Stimulated activated naive B cell treated with anti-CD40 and anti-IgM and Interleukin-4, amounts not matched to agents 10 μg/mL and 1 μg/mL and 100 μg/mL, for 72 hours (primary cell): ENCODE results near the gene PPP2R3B.

ENCODE experiments used
- ATAC-seq, 2 donors: fragments of 150-1000 bp; cut with Tn5 transposase; replicated peaks; 2 replicates each; pipeline ENCODE4 v1.10.0; 2021; ENCODE audit warnings: moderate library complexity in 1 of 2
- DNase-seq: peaks from one replicate; pipeline ENCODE4 v3.0.0; 2021
- H3K27ac Mint-ChIP-seq: one replicate; pipeline ENCODE4 v1.8.0; 2022; ENCODE audit warnings: mild to moderate bottlenecking, mixed read lengths
- H3K27me3 Mint-ChIP-seq, 2 donors: one replicate each; pipeline ENCODE4 v1.8.0; 2022; ENCODE audit warnings: mixed read lengths in 2 of 2
- H3K36me3 Mint-ChIP-seq, 2 donors: one replicate each; pipeline ENCODE4 v1.8.0; 2022; ENCODE audit warnings: mixed read lengths in 2 of 2, mild to moderate bottlenecking in 1 of 2
- H3K4me1 Mint-ChIP-seq, 2 donors: one replicate each; pipeline ENCODE4 v1.8.0; 2022; ENCODE audit warnings: mixed read lengths in 2 of 2, mild to moderate bottlenecking in 1 of 2
- H3K4me3 Mint-ChIP-seq, 2 donors: one replicate each; pipeline ENCODE4 v1.8.0; 2022; ENCODE audit warnings: mild to moderate bottlenecking in 2 of 2, mixed read lengths in 2 of 2, moderate library complexity in 1 of 2
- H3K9me3 Mint-ChIP-seq, 2 donors: one replicate each; pipeline ENCODE4 v1.8.0; 2022; ENCODE audit warnings: mixed read lengths in 2 of 2, mild to moderate bottlenecking in 1 of 2

The PPP2R3B gene

DNA sequence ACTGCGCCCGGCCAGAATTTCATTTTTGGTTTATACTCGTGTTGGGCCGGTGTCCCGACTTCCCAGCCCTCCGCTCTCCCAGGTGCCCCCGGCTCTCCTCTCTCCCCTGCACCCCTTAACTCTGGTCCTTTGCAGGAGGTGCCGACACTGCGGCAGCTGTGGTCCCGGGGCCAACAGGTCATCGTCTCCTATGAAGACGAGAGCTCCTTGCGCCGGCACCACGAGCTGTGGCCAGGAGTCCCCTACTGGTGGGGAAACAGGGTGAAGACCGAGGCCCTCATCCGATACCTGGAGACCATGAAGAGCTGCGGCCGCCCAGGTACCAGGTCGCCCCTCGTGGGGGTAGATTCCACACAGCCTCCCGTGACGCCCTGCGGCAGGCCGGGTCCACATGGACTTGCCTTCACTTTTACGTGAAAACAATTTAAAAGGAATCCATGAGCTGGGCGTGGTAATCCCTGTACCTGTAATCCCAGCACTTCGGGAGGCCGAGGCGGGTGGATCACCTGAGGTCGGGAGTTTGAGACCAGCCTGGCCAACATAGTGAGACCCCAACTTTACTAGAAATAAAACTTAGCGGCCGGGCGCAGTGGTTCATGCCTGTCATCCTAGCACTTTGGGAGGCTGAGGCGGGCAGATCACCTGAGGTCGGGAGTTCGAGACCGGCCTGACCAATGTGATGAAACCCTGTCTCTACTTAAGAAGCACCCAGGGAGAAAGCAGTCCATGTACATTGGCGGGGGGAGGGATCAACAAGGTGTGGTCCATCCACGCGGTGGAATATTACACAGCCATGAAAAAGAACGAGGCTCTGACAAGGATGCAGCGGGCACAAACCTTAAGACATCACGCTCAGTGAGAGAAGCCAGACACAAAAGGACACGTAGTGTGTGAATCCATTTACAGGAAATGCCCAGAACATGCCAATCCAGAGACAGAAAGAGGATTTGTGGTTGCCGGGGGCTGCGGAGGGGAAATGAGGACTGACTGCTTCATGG lies 93.5 kb downstream of the PPP2R3B start:
- H3K27me3 Mint-ChIP-seq: no peaks in the 10 kb centered on the region
- no peaks in the 10 kb centered on the region for H3K4me1 Mint-ChIP-seq
- H3K4me3 Mint-ChIP-seq: no peak overlapping the region
- H3K9me3 Mint-ChIP-seq: no peaks in the 10 kb centered on the region
- no peak for ATAC-seq
- no peak for DNase-seq
- H3K27ac Mint-ChIP-seq: no peak overlapping the region
- peaks cover 43 to 49% of the 10 kb centered on the region in 2 donors for H3K36me3 Mint-ChIP-seq

DNA sequence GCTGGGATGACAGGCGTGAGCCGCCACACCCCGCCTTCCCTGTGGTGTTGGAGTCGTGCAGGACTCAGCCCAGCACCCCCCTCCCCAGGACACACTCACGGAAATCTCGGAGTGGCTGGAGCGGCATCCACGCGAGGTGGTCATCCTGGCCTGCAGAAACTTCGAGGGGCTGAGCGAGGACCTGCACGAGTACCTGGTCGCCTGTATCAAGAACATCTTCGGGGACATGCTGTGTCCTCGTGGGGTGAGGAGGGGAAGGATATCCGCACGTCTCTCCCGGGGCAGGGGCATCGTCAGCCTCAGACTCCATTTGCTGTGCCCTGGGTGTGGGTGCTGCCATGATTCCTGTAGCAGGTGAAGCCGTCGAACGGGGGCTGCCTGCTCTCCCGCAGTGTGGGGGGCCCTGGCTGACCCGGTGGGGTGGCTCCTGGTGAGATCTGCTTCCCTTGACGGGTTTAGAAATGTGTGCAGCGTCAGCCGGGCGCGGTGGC lies 95.3 kb downstream of the PPP2R3B start:
- no peak for DNase-seq
- Mint-ChIP-seq H3K27me3 (no peaks in the 10 kb centered on the region), H3K36me3 (peaks cover 43 to 45% of the 10 kb centered on the region in 2 donors)

DNA sequence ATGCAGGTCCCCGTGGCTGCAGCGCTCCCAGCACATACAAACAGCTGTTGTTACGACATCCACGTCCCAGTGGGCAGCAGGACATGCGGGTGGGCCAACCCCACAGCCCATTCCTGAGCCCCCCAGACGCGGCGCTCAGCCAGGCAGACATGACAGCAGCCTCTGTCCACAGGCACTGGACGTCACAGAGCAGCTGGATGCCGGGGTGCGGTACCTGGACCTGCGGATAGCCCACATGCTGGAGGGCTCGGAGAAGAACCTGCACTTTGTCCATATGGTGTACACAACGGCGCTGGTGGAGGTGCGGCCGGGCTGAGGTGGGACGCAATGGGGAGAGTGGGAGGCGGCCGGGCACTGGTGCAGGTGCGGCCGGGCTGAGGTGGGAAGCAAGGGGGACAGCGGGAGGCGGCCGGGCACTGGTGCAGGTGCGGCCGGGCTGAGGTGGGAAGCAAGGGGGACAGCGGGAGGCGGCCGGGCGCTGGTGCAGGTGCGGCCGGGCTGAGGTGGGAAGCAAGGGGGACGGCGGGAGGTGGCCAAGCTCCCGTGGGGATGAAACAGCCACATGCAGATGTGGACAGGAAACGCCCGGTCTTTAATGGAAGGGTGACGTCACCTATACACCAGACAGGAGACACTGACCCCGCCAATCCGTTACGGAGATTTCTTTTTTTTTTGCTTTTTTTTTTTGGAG lies 96.1 kb downstream of the PPP2R3B start:
- peaks cover 39% of the 10 kb centered on the region in 2 donors for H3K36me3 Mint-ChIP-seq
- no peaks in the 10 kb centered on the region for H3K9me3 Mint-ChIP-seq
- no peak for DNase-seq

More for the DNA sequence above, 95.3 kb downstream of the PPP2R3B start:
- Mint-ChIP-seq H3K4me1 (peaks cover under 1 to 5% of the 10 kb centered on the region in 2 donors), H3K27ac (no peak overlapping the region), H3K4me3 (no peak overlapping the region), H3K9me3 (no peaks in the 10 kb centered on the region)
- ATAC-seq: no peak

DNA sequence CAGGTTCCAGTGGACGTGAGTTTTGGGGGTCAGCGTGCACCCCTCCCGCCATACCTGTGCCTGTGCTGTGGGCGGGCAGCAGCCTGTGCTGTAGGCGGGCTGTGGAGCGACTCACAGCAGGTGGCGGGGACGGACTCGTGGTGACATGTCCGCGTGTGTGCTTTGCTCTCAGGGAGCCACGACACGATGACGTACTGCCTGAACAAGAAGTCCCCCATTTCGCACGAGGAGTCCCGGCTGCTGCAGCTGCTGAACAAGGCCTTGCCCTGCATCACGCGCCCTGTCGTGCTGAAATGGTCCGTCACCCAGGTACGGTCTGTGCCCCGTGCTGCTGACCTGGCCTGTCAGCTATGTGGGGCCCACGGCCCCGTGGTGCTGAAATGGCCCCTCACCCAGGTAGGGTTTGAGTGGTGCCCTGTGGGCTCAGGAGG lies 98.1 kb downstream of the PPP2R3B start:
- H3K27me3 Mint-ChIP-seq: no peaks in the 10 kb centered on the region
- H3K4me1 Mint-ChIP-seq: peaks cover 5 to 18% of the 10 kb centered on the region in 2 donors
- no peak overlapping the region for H3K4me3 Mint-ChIP-seq
- ATAC-seq (no peak), DNase-seq (no peak)
- H3K27ac Mint-ChIP-seq: no peak overlapping the region
- H3K36me3 Mint-ChIP-seq: peaks cover 34 to 40% of the 10 kb centered on the region in 2 donors
- H3K9me3 Mint-ChIP-seq: no peaks in the 10 kb centered on the region

More for the DNA sequence above, 96.1 kb downstream of the PPP2R3B start:
- peaks cover 2 to 11% of the 10 kb centered on the region in 2 donors for H3K4me1 Mint-ChIP-seq
- no peak for ATAC-seq
- no peak overlapping the region for H3K4me3 Mint-ChIP-seq
- H3K27me3 Mint-ChIP-seq: no peaks in the 10 kb centered on the region
- no peak overlapping the region for H3K27ac Mint-ChIP-seq

DNA sequence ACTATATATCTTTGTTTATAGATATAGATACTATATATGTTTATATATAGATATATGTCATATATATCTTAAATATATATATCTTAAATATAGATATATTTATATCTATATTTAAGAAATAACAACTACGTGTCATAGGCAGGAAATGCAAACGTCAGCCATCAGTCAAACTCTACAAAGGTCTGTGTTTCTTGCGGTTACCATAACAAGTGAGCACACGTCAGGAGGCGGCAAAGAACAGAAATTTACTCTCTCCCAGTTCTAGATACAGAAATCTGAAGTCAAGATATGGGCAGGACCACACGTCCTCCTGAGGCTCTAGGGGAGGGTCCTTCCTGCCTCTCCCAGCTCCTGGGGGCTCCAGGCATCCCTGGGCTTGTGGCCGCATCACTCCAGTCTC lies 99.0 kb downstream of the PPP2R3B start:
- Mint-ChIP-seq H3K27ac (no peak overlapping the region), H3K9me3 (no peaks in the 10 kb centered on the region), H3K4me3 (no peak overlapping the region), H3K4me1 (peaks cover 5 to 22% of the 10 kb centered on the region in 2 donors), H3K36me3 (peaks cover 25 to 32% of the 10 kb centered on the region in 2 donors), H3K27me3 (no peaks in the 10 kb centered on the region)
- DNase-seq: no peak
- ATAC-seq: no peak

DNA sequence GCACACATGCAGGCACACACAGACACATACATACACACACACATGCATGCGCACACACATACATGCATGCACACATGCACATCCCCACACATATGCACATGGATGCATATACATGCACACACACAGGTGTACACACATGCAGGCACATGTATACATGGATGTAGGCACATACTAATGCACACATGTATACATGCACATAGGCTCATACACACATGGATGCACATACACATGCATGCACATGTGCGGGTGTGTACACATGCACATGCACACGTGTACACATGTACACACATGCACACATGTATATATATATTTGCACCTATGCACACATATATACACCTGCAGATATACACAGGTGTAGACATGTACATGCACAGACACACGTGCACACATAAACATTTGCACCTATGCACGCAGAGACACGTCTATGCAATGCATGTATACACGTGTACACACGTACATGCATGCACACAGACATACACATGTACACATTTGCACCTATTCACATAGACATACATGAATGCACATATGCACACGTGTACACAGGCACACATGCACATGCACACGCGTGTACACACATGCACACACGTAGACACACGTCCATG lies 101.5 kb downstream of the PPP2R3B start:
- Mint-ChIP-seq H3K36me3 (peaks cover 12 to 21% of the 10 kb centered on the region in 2 donors), H3K4me3 (no peak overlapping the region), H3K27me3 (no peaks in the 10 kb centered on the region), H3K27ac (no peak overlapping the region), H3K4me1 (peaks cover 7 to 22% of the 10 kb centered on the region in 2 donors), H3K9me3 (no peaks in the 10 kb centered on the region)
- ATAC-seq (no peak), DNase-seq (no peak)
